PC-9 (cell line): ENCODE results near the gene HIC1. TPM values are rescaled to one million over a fixed set of nuclear protein-coding genes. Genes with fewer than 3 reads are reported as not detected.

ENCODE experiments used
- BruUV-seq: library from RNA; stranded (reverse); fragments of 400-500 nt; replicated peaks from 2 replicates; lab custom pipeline; 2021; lab: Mats Ljungman, UMichigan
- CTCF ChIA-PET: fragments of 300-600 bp; sonication (Branson Sonifier 250); formaldehyde crosslinking; loops from one replicate; lab custom pipeline; 2022; ENCODE audit warnings: antibody characterized with exemption; lab: Charles Lee
- POLR2A ChIA-PET: fragments of 300-600 bp; sonication (Branson Sonifier 250); formaldehyde crosslinking; loops from one replicate; lab custom pipeline; 2022; ENCODE audit warnings: antibody characterized with exemption; ENCODE audit not compliant: unreplicated experiment; lab: Charles Lee
- DNase-seq, 2 experiments: peaks; one replicate each; pipeline versions ENCODE4 v3.0.0 to v3.0.0-alpha.2; 2015 to 2022; ENCODE audit warnings: mixed read lengths in 1 of 2
- H2AFZ ChIP-seq: fragments of 200-600 bp; sonication (generic); 2 replicates; pipeline ENCODE4 v1.8.1; 2017; ENCODE audit warnings: antibody characterized with exemption
- H3F3A ChIP-seq: fragments of 200-600 bp; sonication (generic); 2 replicates; pipeline ENCODE4 v1.8.1; 2017; ENCODE audit warnings: antibody characterized with exemption, mild to moderate bottlenecking, low read depth; ENCODE audit not compliant: insufficient read depth
- H3K27ac ChIP-seq: fragments of 200-600 bp; sonication (generic); 2 replicates; pipeline ENCODE4 v1.6.1; 2016; ENCODE audit warnings: mixed run types
- H3K27me3 ChIP-seq: fragments of 200-600 bp; sonication (generic); 2 replicates; pipeline ENCODE4 v1.6.1; 2016; ENCODE audit warnings: low read depth, mixed run types; ENCODE audit not compliant: insufficient read depth
- H3K36me3 ChIP-seq: fragments of 200-600 bp; sonication (generic); 2 replicates; pipeline ENCODE4 v1.6.1; 2016; ENCODE audit warnings: low read depth, mixed run types
- H3K4me1 ChIP-seq: fragments of 200-600 bp; sonication (generic); replicated peaks from 2 replicates; pipeline ENCODE4 v1.6.1; 2016; ENCODE audit warnings: mixed run types; ENCODE audit not compliant: insufficient read depth
- H3K4me2 ChIP-seq: fragments of 200-600 bp; sonication (generic); 2 replicates; pipeline ENCODE4 v1.6.1; 2017; ENCODE audit warnings: mixed run types
- H3K4me3 ChIP-seq: fragments of 200-600 bp; sonication (generic); 2 replicates; pipeline ENCODE4 v1.6.1; 2016; ENCODE audit warnings: mixed run types
- H3K79me2 ChIP-seq: fragments of 200-600 bp; sonication (generic); 2 replicates; pipeline ENCODE4 v1.6.1; 2017; ENCODE audit warnings: low read depth, mixed run types
- H3K9me2 ChIP-seq: fragments of 200-600 bp; sonication (generic); 2 replicates; pipeline ENCODE4 v1.8.1; 2017; ENCODE audit warnings: mild to moderate bottlenecking; ENCODE audit not compliant: insufficient read depth
- H3K9me3 ChIP-seq: fragments of 200-600 bp; sonication (generic); 2 replicates; pipeline ENCODE4 v1.8.1; 2016; ENCODE audit warnings: low read depth; ENCODE audit not compliant: insufficient read depth
- H4K20me1 ChIP-seq: fragments of 200-600 bp; sonication (generic); 2 replicates; pipeline ENCODE4 v1.8.1; 2017; ENCODE audit not compliant: insufficient read depth
- CTCF ChIP-seq: fragments of 200-600 bp; sonication (generic); conservative IDR thresholded peaks from 2 replicates; pipeline ENCODE4 v1.6.1; 2017; ENCODE audit warnings: mixed run types, antibody characterized with exemption, mild to moderate bottlenecking, moderate library complexity
- EZH2 ChIP-seq: fragments of 200-600 bp; sonication (generic); IDR thresholded peaks from 2 replicates; pipeline ENCODE4 v1.8.0; 2017; ENCODE audit warnings: antibody characterized with exemption, low read depth
- intact Hi-C: fragments of 100-400 bp; cut with micrococcal nuclease; formaldehyde crosslinking; loops from one replicate; pipeline ENCODE4 v1.10.0; 2022; ENCODE audit not compliant: unreplicated experiment
- total RNA-seq: library from RNA; stranded (reverse); gene quantifications from 2 replicates; pipeline ENCODE4 v1.2.3, GENCODE V29; 2021

HIC1 gene
- total RNA-seq, 1 experiment from 2014 or later: 0.63 TPM

DNA sequence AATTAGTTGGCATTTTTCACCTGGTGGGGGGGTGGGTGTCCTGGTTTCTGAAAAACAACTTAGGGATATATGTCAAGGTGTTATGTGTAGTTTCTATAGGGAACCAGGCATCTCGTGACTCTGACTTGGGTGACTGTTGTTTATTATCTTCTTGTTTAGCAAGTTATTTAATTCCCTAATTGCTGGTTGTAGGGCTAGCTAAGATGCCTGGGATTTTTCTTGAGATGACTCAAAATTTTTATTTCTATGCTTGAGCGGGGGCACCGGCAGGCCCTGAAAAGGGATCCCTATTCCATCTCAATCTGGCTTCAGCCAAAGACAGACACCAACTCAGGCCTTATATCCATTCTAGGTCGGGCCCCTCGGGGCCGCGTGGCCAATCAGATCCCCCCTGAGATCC lies 21.8 kb upstream of the HIC1 start:
- peaks cover 18% of the 10 kb centered on the region for H4K20me1 ChIP-seq
- DNase-seq: no peak
- no peak overlapping the region for H3K4me2 ChIP-seq
- H3K4me3 ChIP-seq: no peak overlapping the region
- no TSS peak for BruUV-seq
- POLR2A ChIA-PET: no interaction called here
- H3K9me3 ChIP-seq: no peaks in the 10 kb centered on the region
- intact Hi-C loops: no loop called here
- H2AFZ ChIP-seq: no peak overlapping the region
- H3K79me2 ChIP-seq: peaks cover 14% of the 10 kb centered on the region
- no peaks in the 10 kb centered on the region; the same call in 1 of the 2 replicates for H3K36me3 ChIP-seq
- peaks cover 15% of the 10 kb centered on the region for H3K4me1 ChIP-seq
- peaks cover 13% of the 10 kb centered on the region; the same call in 1 of the 2 replicates for H3F3A ChIP-seq
- CTCF ChIA-PET: no interaction called here
- no peak for TF ChIP-seq CTCF
- no peak for TF ChIP-seq EZH2
- no peaks in the 10 kb centered on the region for H3K27me3 ChIP-seq
- 0 out of 2 replicates have a peak overlapping the region, but pooled peaks have one; percentile 23 for H3K27ac ChIP-seq
- no peaks in the 10 kb centered on the region for H3K9me2 ChIP-seq

GRCh38 chr17:2034157-2034556 lies 20.7 kb upstream of the HIC1 start:
- BruUV-seq: no TSS peak
- intact Hi-C loops: no loop called here
- no peaks in the 10 kb centered on the region for H3K27me3 ChIP-seq
- peaks cover 18% of the 10 kb centered on the region for H4K20me1 ChIP-seq
- ChIA-PET POLR2A (no interaction called here), CTCF (no interaction called here)
- no peak overlapping the region for H3K27ac ChIP-seq
- no peaks in the 10 kb centered on the region for H3K9me3 ChIP-seq
- H3K9me2 ChIP-seq: no peaks in the 10 kb centered on the region
- H3K36me3 ChIP-seq: no peaks in the 10 kb centered on the region; the same call in 1 of the 2 replicates
- H3K4me3 ChIP-seq: no peak overlapping the region
- DNase-seq: no peak
- H3K79me2 ChIP-seq: peaks cover 14% of the 10 kb centered on the region
- H2AFZ ChIP-seq: no peak overlapping the region
- peaks cover 15% of the 10 kb centered on the region for H3K4me1 ChIP-seq
- peaks cover 13% of the 10 kb centered on the region; the same call in 1 of the 2 replicates for H3F3A ChIP-seq
- TF ChIP-seq EZH2: no peak
- no peak for TF ChIP-seq CTCF
- H3K4me2 ChIP-seq: no peak overlapping the region

GRCh38 chr17:2034806-2035540 lies 19.9 kb upstream of the HIC1 start:
- no TSS peak for BruUV-seq
- Histone ChIP-seq H3K27ac (no peak overlapping the region), H2AFZ (no peak overlapping the region), H3F3A (peaks cover 14% of the 10 kb centered on the region; the same call in 1 of the 2 replicates), H3K79me2 (peaks cover 14% of the 10 kb centered on the region), H3K4me2 (no peak overlapping the region), H3K9me2 (no peaks in the 10 kb centered on the region), H3K36me3 (no peaks in the 10 kb centered on the region; the same call in 1 of the 2 replicates), H3K9me3 (no peaks in the 10 kb centered on the region), H3K27me3 (no peaks in the 10 kb centered on the region), H3K4me3 (no peak overlapping the region), H4K20me1 (peaks cover 18% of the 10 kb centered on the region), H3K4me1 (peaks cover 12% of the 10 kb centered on the region)
- CTCF ChIA-PET: interaction anchor here (0.8 kb wide), 1 partner anchor 153 kb away, joined by 6 read pairs; no protein-coding TSS in a partner anchor
- intact Hi-C loops: no loop called here
- TF ChIP-seq CTCF (no peak), EZH2 (no peak)
- POLR2A ChIA-PET: no interaction called here
- no peak for DNase-seq
